Prostate gland (tissue), 2 donors: ENCODE results near the gene CRIP1. TPM values are rescaled to one million over a fixed set of nuclear protein-coding genes. Genes with fewer than 3 reads are reported as not detected.

ENCODE experiments used
- DNase-seq: peaks from one replicate; pipeline ENCODE4 v3.0.0-alpha.2; 2019; ENCODE audit warnings: low spot score
- H3K27ac ChIP-seq, 2 donors: fragments of 200-600 bp; sonication (generic); 2 replicates each; pipeline ENCODE4 v1.5.1; 2017 to 2019
- H3K27me3 ChIP-seq: fragments of 200-600 bp; sonication (generic); replicated peaks from 2 replicates; pipeline ENCODE4 v1.5.1; 2019; ENCODE audit not compliant: insufficient read depth
- H3K36me3 ChIP-seq, 2 donors: fragments of 200-600 bp; sonication (generic); 1 replicate in 1 of 2; 2 replicates in 1 of 2; pipeline versions ENCODE4 v1.5.1 to v1.8.1; 2017 to 2019
- H3K4me1 ChIP-seq: fragments of 200-600 bp; sonication (generic); replicated peaks from 2 replicates; pipeline ENCODE4 v1.5.1; 2019
- H3K4me3 ChIP-seq, 2 donors: fragments of 200-600 bp; sonication (generic); 2 replicates each; pipeline ENCODE4 v1.5.1; 2017 to 2019
- H3K9me3 ChIP-seq: fragments of 200-600 bp; sonication (generic); 2 replicates; pipeline ENCODE4 v1.5.1; 2017
- POLR2A ChIP-seq: fragments of 450-650 bp; IDR thresholded peaks from one replicate; pipeline ENCODE4 v1.6.1; 2016; ENCODE audit warnings: antibody characterized with exemption, mild to moderate bottlenecking
- POLR2AphosphoS5 ChIP-seq: sonication (generic); formaldehyde crosslinking; IDR thresholded peaks from one replicate; pipeline ENCODE4 v1.6.1; 2017; ENCODE audit warnings: antibody characterized with exemption
- WGBS: methylation state at CpG from one replicate; pipeline ENCODE4 v1.1.5; 2018; 5-methylcytosine and 5-hydroxymethylcytosine counted together
- intact Hi-C: fragments of 100-400 bp; cut with DNase I; formaldehyde crosslinking; loops from one replicate; pipeline ENCODE4 v1.14.2; 2022
- total RNA-seq, 2 donors: library from RNA; depleted of rRNA; stranded (reverse); fragments of >200 nt; gene quantifications; one replicate each; pipeline ENCODE4 v1.1.0, GENCODE V29; 2016
- TF ChIP-seq, protein P1 (sequence below), 4 experiments: fragments of 200-600 bp in 2 of 4; fragments of 450-650 bp in 2 of 4; sonication (generic) in 2 of 4; IDR thresholded peaks; 1 replicate in 3 of 4; 2 replicates in 1 of 4; pipeline ENCODE4 v1.5.1; 2016 to 2019; ENCODE audit warnings: antibody characterized with exemption in 4 of 4, mild to moderate bottlenecking in 2 of 4, moderate library complexity in 2 of 4

Gene CRIP1
- total RNA-seq, 2 donors from 2014 or later = 4.2 to 22.0 TPM

DNA sequence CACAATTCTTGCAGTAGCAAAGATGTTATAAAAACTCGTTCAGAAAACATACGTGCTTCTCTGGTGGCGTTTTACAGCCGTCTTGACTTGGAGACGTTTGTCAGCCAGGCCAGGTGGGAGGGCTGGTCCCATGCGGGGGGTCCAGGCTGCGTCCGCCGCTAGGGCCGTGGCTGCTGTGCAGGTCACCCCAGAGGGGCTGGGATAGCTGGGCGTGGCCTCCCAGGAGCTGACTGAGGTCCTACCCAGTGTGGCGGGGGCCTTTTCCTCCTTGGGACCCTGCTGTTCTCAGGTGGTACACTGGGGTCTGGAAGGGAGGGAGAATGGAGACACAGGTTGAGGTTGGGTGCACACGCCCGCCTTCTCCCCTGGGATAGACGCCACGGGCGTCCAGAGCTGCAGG is 41.8 kb upstream of the CRIP1 start:
- H3K9me3 ChIP-seq = no peaks in the 10 kb centered on the region
- H3K4me1 ChIP-seq = no peaks in the 10 kb centered on the region
- intact Hi-C loops = loop anchor here (5.0 kb wide), 1 partner anchor 47 kb away; the partner anchor contains the start of gene TEDC1
- H3K36me3 ChIP-seq = no peaks in the 10 kb centered on the region
- no peaks in the 10 kb centered on the region for H3K27me3 ChIP-seq
- H3K4me3 ChIP-seq = no peak overlapping the region
- TF ChIP-seq POLR2AphosphoS5 = no peak
- no peak overlapping the region for H3K27ac ChIP-seq
- DNase-seq = no peak
- WGBS = 84% methylated on average over 17 of the region's 17 CpGs

DNA sequence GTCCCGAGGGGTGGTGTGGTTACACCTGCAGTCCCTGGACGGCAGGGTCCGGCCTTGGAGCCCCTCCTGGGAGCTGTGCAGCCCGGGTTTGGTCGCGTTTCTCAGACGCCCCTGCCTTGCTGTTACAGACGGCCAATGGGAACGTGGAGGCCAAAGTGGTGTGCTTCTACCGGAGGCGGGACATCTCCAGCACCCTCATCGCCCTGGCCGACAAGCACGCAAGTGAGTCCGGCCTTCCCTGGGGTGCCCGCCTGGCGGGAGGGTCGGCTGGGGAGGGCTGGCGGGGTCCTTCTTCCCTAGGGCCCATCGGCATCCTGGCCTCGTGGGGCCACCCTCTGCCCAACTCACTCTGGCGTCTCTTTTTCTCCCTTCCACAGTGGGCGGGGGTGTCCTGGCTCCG is 41.4 kb upstream of the CRIP1 start:
- H3K36me3 ChIP-seq = no peaks in the 10 kb centered on the region

DNA sequence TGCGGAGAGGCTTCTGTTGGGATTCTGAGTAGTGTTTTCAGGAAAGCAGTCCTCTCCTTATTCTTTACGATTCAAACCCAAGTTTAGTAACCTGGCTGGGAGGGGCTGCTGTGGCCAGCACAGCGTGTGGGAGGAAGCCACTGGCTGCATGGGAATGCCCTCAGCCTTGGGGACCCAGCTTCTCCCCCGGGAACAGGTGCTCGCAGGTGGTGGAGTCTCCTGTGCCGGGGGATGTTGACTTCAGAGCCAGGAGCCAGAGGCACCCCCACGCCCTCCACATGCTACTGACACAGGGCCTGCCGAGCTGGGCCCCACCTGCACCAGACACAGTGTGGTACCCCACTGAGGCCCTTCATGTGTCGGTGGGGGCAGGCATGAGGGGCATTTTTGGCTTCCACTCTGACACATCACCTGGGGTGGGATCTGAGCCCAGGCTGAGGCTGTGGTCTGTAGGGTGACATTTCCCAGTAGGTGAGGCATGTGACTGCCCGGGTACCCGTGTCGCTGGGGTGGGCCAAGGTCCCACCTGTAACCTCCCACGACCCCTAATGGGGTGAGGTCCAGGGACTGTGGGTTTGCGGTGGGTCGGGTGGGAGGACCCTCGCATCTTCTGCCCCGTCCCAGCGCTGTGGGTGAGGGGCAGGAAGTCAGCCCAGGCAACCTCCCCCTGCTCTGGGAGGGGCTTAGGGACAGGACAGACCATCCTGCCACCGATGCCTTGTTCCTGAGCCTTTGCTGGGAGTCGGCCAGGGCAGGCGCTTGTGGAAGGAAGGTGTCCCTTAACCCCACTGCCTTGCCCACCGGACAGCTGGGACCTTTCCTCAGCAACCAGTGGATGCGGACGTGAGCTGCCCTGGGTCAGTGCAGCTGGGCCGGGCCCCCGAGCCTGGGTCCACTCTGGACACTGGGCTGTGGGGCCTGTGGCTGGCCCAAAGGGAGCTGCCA is 40.5 kb upstream of the CRIP1 start:
- whole genome bisulfite sequencing = 83% methylated on average over 26 of the region's 26 CpGs
- no peak for DNase-seq
- Histone ChIP-seq H3K27me3 (no peaks in the 10 kb centered on the region), H3K9me3 (no peaks in the 10 kb centered on the region), H3K4me1 (no peaks in the 10 kb centered on the region), H3K27ac (no peak overlapping the region), H3K4me3 (no peak overlapping the region), H3K36me3 (peaks cover 1 to 5% of the 10 kb centered on the region in 2 donors)
- intact Hi-C loops = loop anchor here (5.0 kb wide), 1 partner anchor 46 kb away; the partner anchor contains the start of gene TEDC1
- TF ChIP-seq, protein P1, sequence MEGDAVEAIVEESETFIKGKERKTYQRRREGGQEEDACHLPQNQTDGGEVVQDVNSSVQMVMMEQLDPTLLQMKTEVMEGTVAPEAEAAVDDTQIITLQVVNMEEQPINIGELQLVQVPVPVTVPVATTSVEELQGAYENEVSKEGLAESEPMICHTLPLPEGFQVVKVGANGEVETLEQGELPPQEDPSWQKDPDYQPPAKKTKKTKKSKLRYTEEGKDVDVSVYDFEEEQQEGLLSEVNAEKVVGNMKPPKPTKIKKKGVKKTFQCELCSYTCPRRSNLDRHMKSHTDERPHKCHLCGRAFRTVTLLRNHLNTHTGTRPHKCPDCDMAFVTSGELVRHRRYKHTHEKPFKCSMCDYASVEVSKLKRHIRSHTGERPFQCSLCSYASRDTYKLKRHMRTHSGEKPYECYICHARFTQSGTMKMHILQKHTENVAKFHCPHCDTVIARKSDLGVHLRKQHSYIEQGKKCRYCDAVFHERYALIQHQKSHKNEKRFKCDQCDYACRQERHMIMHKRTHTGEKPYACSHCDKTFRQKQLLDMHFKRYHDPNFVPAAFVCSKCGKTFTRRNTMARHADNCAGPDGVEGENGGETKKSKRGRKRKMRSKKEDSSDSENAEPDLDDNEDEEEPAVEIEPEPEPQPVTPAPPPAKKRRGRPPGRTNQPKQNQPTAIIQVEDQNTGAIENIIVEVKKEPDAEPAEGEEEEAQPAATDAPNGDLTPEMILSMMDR (IDR thresholded peaks at IDR 0.05) = no peak
- no peak for TF ChIP-seq POLR2A

More for the DNA sequence above, 41.4 kb upstream of the CRIP1 start:
- no peak overlapping the region for H3K4me3 ChIP-seq
- WGBS = 84% methylated on average over 22 of the region's 24 CpGs
- TF ChIP-seq, protein P1 (IDR thresholded peaks at IDR 0.05) = no peak
- TF ChIP-seq POLR2A = no peak
- no peak for TF ChIP-seq POLR2AphosphoS5
- DNase-seq = no peak
- H3K27me3 ChIP-seq = no peaks in the 10 kb centered on the region
- H3K4me1 ChIP-seq = no peaks in the 10 kb centered on the region
- intact Hi-C loops = loop anchor here (5.0 kb wide), 1 partner anchor 47 kb away; the partner anchor contains the start of gene TEDC1
- no peaks in the 10 kb centered on the region for H3K9me3 ChIP-seq
- H3K27ac ChIP-seq = no peak overlapping the region

DNA sequence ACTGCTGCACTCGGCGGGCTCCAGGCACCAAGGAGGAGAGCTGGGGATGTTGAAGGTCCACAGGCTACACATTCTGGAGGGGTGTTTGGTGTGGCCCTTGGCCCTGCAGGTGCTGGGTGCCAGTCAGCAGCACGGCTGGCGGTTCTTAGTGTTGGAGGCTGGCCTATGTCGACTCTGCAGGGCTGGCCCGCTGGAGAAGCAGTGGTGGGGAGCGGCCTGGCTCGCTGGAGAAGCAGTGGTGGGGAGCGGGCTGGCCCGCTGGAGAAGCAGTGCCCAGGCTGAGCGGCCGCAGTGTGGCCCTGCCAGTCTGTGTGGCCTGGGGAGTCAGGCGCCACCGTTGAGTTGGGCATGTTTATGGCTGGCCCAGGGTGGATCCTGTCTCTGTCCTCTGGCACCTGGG is 39.7 kb upstream of the CRIP1 start:
- intact Hi-C loops = loop anchor here (5.0 kb wide), 1 partner anchor 45 kb away; the partner anchor contains the start of gene TEDC1
- Histone ChIP-seq H3K27me3 (no peaks in the 10 kb centered on the region), H3K4me1 (no peaks in the 10 kb centered on the region), H3K36me3 (peaks cover 4 to 7% of the 10 kb centered on the region in 2 donors), H3K27ac (no peak overlapping the region), H3K4me3 (no peak overlapping the region), H3K9me3 (no peaks in the 10 kb centered on the region)
- no peak for DNase-seq
- TF ChIP-seq, protein P1 (IDR thresholded peaks at IDR 0.05) = no peak
- TF ChIP-seq POLR2A (no peak), POLR2AphosphoS5 (no peak)
- 79% methylated on average over 14 of the region's 14 CpGs for WGBS

DNA sequence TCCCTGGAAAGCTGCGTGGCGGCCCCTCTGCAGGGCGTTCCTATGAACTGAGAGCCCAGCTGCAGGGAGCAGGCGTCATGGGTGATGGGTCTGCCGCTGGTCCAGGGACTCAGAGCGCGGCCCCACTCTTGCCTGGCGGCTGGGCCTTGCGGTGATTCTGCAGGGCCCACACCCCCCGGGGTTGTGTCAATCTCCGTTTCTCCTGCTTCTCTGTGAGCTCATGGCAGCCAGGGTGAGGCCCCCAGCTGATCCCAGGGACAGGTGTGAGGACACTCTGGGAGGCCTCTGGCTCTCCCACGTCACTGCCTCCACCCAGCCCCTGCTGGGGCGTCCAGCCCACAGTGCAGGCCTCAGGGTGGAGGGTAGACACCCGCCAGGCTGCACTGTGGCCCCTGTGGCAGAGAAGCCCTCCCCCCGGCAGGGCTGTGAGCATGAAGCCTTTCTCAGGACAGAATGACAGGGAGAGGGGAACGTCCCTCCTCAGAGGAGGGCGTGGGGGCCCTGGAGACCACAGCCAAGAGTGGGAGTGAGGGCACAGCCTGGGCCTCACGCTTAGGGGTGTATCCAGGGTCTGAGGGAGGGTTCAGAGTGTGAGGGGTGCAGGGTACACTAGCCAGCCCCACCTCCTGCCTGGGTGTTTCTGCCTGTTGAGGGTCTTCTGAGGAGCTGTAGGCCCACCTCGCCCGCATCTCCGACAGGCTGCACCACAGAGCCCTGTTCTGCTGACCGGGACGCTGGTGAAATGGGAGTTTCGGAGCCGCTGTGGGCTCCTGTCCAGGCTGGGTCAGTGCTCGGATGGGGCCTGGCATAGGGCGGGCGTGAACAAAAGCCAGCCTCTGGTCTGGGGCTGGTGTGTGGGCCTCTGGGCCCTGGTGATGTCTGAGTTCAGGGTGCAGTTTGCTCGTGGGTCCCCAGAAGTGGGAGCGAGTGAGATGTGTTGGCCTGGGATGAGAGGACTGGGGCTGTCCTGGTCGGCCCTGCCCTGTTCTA is 38.7 kb upstream of the CRIP1 start:
- DNase-seq = no peak
- no peak for TF ChIP-seq POLR2AphosphoS5
- no peak for TF ChIP-seq POLR2A
- TF ChIP-seq, protein P1 (IDR thresholded peaks at IDR 0.05) = no peak
- H3K36me3 ChIP-seq = peaks cover 4 to 7% of the 10 kb centered on the region in 2 donors
- no peaks in the 10 kb centered on the region for H3K27me3 ChIP-seq
- H3K9me3 ChIP-seq = no peaks in the 10 kb centered on the region
- no peaks in the 10 kb centered on the region for H3K4me1 ChIP-seq
- 82% methylated on average over 28 of the region's 31 CpGs for WGBS
- intact Hi-C loops = loop anchor here (5.0 kb wide), 1 partner anchor 44 kb away; the partner anchor contains the start of gene TEDC1
- no peak overlapping the region for H3K27ac ChIP-seq
- no peak overlapping the region for H3K4me3 ChIP-seq
